Body of pancreas (tissue), 4 donors: ENCODE results near the gene CCDC106.

Experiments
- CTCF ChIP-seq, 7 experiments: fragments of 450-650 bp in 4 of 7; fragments of 200-600 bp in 3 of 7; sonication (generic) in 3 of 7; IDR thresholded peaks; one replicate each; pipeline ENCODE4 v1.5.1; 2016 to 2019; ENCODE audit warnings: antibody characterized with exemption in 7 of 7
- POLR2A ChIP-seq, 3 donors: fragments of 450-650 bp; IDR thresholded peaks; one replicate each; pipeline ENCODE4 v1.6.1; 2016; ENCODE audit warnings: antibody characterized with exemption in 3 of 3, mild to moderate bottlenecking in 2 of 3

DNA sequence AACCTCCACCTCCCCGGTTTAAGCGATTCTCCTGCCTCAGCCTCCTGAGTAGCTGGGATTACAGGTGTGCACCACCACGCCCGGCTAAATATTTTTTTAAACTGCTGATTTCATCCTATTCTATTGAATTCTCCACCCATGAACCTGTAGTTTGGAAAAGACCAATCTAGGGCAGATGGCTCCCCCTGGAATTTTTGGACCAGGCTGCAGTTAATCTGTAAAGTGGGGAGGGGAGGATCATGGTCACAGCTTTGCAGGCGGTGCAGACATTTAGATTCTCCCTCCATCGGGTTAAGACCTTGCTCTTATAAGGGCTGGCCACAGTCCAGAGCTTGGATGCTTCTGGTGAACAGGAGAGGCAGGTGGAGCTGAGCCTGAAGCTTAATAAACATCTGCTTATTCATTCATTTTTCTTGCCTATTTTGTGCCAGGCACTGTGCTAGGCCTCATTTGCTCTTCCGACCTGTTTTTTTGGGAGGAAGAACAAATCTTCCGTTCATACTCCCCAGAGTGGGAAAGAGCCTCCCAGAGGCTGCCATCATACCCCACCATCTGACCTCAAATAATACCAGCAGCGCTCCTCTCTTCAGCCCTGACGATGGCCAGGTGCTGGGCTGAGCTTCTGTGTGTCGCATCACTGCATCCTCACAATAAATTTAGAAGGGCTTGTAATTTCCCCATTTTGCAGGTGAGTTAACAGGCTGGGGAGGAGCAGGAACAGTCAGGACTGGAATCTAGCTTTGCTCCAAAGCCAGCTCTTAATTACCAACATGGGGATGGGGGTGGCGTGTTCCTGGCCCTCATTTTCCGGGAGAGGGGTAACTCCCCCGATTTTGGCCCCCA, 902 bp upstream of the CCDC106 start:
- no peak for TF ChIP-seq CTCF (IDR thresholded peaks at IDR 0.05)
- no peak for TF ChIP-seq POLR2A (IDR thresholded peaks at IDR 0.05)
